GM19023 (cell line): Measurements from ENCODE around the gene TEX22.

Experiments used
- ATAC-seq: cut with Tn5 transposase; IDR thresholded peaks from one replicate; pipeline ENCODE4 v1.9.1; 2021; ENCODE audit warnings: mild to moderate bottlenecking, moderate library complexity; ENCODE audit not compliant: unreplicated experiment

Gene TEX22

GRCh38 chr14:105398726-105399465 lies 558 bp downstream of the TEX22 start:
- peak; percentile 48 for ATAC-seq

- no peak for ATAC-seq
Observed at GRCh38 chr14:105399466-105399775, 1.1 kb downstream of the TEX22 start.

DNA sequence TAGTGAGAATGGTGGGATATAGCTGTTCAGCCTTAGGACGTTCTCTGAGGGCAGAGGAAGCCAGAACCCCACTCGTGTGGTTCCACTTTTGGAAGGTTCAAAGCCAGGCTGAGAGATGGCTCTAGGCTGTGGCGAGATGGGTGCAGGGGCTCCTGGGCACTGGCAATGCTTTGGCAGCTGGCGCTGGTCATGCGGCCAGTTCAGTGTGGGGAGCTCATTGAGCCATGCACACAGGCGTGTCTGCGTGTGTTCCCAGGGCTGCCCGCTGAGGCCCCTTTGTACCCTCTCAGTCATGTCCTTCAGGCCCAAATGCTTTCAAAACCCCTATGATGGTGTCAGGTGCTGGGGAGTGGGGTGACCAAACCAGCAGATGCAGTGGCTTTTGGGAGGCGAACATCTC lies 1.7 kb downstream of the TEX22 start:
- no peak for ATAC-seq

- no peak for ATAC-seq
Observed at GRCh38 chr14:105401699-105402098, 3.4 kb downstream of the TEX22 start.

DNA sequence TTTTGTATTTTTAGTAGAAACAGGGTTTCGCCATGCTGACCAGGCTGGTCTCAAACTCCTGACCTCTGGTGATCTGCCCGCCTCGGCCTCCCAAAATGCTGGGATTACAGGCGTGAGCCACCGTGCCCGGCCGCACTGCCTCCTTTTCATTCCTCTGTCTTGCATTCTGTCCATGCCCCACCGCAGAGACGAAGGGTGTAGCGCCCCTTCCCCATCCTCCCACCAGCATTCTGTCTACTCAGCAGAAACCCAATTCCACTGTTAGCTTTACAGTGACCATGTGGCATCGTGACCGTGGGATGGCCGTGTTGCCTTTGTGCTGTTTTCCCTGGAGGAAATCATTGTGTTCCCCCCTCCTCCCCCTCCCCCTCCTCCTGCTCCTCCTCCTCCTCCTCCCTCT lies 10.3 kb downstream of the TEX22 start:
- ATAC-seq, result no peak

- no peak for ATAC-seq
Observed at GRCh38 chr14:105409364-105409763, 11.0 kb downstream of the TEX22 start.

- no peak for ATAC-seq
Observed at GRCh38 chr14:105410642-105411016, 12.3 kb downstream of the TEX22 start.

GRCh38 chr14:105411017-105411941 lies 12.9 kb downstream of the TEX22 start:
- ATAC-seq, result no peak

DNA sequence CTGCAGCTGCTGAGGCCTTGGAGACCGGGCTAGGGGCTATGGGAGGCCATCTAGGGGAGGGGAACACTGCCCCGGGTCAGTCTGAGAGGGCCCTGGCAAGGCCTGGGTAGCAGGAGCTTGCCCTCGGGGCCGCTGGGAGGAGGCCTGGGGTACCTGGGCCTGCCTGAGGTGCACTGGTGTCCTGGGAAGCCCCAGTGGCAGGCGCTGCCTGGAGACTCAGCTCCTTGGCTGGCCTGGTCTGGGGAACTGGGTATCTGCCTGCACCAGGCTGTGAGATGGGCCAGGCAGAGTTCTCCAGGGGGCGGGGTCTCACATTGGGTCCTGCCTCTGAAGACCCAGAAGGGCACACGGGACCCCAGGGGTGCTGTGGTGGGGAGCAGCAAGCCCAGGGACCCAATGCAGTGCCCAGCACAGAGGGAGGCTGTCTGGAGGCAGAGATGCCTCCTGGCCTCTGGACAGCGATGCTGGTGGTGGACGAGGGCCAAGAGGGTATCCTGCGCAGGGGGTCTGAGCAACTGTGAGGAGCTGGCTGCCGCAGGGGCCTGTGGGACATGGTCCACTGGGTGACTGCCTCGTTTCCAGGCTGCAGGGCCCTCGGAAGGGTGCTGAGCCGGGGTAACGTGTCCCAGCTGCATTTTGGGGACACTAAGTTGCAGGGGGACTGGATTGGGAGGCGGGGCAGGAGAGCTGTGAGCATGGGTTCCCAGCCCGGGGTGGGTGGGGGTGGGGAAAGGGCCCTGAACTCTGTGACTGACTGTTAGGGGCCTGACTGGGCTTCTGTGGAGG lies 13.8 kb downstream of the TEX22 start:
- ATAC-seq, result no peak

GRCh38 chr14:105412771-105413543 lies 14.6 kb downstream of the TEX22 start:
- no peak for ATAC-seq

DNA sequence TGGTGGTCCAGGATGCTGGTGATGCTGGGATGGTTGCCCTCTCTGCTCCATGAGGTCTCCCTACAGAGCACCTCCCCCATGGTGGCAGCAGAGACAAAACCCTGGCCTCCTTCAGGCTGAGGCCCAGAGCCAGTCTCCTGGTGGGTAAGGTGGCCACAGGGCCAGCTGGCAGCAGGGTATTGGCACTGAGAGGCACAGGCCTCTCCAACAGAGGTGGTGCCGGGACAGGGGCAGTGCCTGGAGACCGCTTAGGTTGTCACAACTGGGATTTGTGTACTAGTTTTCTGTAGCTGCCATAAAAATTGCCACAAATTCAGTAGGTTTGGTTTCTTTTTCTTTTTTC lies 15.2 kb downstream of the TEX22 start:
- no peak for ATAC-seq

DNA sequence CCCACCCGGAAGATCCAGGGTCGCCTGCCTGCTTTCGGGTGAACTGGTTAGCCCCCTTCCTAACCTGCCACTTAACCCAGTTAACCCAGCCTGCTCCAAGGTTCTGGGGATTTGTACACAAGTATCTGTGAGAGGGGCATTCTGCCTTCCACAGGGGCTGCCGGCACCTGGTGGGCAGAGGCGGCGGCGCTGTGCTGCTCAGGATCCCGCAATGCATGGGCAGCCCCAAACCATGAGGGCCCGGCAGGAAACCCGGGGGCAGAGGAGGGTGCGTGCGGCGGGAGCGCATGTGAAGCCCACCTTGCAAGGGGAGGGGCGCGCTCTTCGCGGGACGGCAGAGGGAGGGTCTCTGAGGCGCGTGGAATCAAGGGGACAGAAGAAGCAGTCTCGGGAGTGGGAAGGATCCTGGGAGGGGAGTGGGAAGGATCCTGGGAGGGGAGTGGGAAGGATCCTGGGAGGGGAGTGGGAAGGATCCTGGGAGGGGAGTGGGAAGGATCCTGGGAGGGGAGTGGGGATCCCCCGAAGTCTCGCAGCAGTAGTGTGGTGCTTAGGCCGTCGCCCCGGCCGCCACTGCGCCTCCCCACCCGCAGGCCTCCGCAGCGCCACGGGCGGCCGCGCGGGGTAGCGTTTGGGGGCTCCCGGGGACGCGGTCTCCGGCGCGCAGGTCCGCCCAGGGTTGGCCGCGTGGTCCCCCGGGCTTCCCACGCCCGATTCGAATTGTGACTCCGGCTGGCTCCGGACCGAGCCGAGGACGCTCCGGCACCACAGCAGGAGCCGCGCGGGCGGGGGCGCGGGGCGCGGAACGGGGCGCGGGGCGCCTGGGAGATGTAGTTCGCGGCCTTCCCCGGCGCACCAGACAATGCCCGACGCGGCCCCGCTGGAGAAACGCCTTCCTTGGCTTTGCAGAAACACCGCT lies 16.4 kb downstream of the TEX22 start:
- peak; percentile 51 for ATAC-seq

- ATAC-seq, result no peak
Observed at GRCh38 chr14:105415481-105416428, 17.4 kb downstream of the TEX22 start.

DNA sequence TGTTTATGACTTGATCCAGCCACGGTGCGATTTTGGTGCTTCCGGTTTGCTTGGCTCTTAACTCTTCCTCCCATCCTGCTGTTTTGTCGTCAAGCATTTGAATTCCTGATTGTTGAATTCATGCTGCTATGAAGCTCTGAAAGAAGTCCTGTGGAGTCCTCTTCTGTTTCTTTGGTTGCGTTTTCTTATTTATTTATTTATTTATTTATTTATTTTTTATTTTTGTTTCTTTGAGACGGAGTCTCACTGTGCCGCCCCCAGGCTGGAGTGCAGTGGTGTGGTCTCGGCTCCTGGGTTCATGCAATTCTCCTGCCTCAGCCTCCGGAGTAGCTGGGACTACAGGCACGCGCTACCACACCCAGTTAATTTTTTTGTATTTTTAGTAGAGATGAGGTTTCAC lies 18.3 kb downstream of the TEX22 start:
- ATAC-seq, result no peak

DNA sequence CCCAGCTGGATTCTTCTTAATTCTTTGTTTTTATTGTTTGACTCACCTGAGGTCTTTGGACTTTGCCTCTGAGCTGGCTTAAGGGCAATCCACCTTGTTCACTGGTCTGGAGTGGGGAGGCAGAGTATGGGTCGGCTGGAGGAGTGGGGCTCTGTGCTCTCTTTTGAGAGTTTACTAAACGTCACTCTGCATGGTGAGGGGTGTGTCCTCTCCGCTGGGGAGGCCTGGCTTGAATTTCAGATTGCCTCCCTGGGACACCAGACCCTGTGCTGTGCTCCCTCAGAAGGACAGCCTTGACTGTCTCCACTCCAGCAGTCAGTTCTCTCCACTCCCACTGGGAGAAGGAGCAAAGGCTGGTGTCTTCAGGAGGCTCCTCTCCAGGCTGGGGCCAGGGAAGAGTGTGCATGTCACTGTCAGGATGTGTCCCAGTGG lies 19.4 kb downstream of the TEX22 start:
- ATAC-seq, result no peak

DNA sequence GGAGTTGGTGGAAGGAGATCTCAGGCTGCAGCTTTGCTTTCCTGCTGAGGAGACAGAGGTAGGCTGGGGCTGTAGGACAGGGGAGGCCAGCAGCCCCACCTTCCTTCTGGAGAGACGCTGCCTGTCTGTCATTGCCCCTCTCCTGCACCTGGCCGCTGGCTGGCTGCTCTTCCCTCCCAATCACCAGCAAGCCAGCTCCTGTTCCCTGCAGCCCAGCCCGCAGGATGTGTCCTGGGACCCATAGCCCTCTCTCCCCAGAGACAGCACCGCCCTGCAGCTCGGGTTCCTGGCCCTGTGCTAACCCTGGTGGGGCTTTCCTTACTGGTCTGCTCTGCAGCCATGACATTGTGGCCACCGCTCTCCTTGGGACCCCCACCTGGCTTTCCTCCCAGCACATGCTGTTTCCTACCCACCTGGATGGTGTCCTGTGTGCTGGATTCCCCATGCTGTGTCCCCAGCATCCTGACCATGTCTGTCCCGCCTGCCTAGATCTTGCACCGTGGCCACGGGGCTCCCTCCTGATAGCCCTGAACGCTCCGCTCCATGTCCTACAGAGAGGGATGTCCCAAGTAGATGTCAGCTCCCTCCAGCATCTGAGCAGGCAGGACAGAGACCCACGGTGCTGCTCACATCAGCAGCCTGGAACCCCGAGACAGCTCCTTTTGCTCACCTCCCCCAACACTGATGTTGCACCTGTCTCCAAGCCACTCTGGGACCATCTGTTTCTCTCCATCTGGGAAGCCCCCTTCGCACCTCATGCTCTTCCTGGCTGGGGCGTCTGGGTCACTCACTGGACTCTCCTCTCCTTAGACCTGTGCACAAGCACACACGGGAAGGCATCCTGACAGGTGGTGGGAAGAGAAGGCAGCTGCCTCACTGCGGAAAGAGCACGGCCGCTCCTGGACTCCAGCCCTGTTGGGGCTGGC lies 20.2 kb downstream of the TEX22 start:
- no peak for ATAC-seq

- ATAC-seq, result no peak
Observed at GRCh38 chr14:105419195-105420091, 21.1 kb downstream of the TEX22 start, which contains the start of gene MTA1. TSS of gene MTA1 (plus strand) at chr14:105419827. CDS start at chr14:105420036, 209 bp downstream.
